Left lung (tissue), 10 donors: ENCODE results near the gene TIAL1. TPM values are rescaled to one million over a fixed set of nuclear protein-coding genes. Genes with fewer than 3 reads are reported as not detected.
"Not testable (repeated sequence)": the region's sequence is repeated elsewhere in the genome, so short reads cannot be mapped to it uniquely, and the experiment has no call there.

Source experiments
- ATAC-seq: fragments of 200-7000 bp; cut with Tn5 transposase; one replicate; pipeline ENCODE4 v1.9.1; 2020; ENCODE audit warnings: moderate library complexity
- DNase-seq, 4 donors: peaks; one replicate each; pipeline ENCODE4 v3.0.0-alpha.2; 2013 to 2020
- H3K27ac ChIP-seq, 2 donors: fragments of 200-600 bp; sonication (generic) in 1 of 2; one replicate each; pipeline versions ENCODE4 v1.5.0 to v1.8.0; 2020 to 2021
- H3K27me3 ChIP-seq, 2 donors: fragments of 200-600 bp; sonication (generic) in 1 of 2; one replicate each; pipeline versions ENCODE4 v1.5.0 to v1.8.0; 2020 to 2021
- H3K36me3 ChIP-seq, 2 donors: fragments of 200-600 bp; sonication (generic) in 1 of 2; one replicate each; pipeline versions ENCODE4 v1.5.0 to v1.8.0; 2020 to 2021
- H3K4me1 ChIP-seq, 2 donors: fragments of 200-600 bp; one replicate each; pipeline ENCODE4 v1.8.0; 2021
- H3K4me3 ChIP-seq, 2 donors: fragments of 200-600 bp; sonication (generic) in 1 of 2; one replicate each; pipeline versions ENCODE4 v1.5.0 to v1.8.0; 2020 to 2021; ENCODE audit warnings: mild to moderate bottlenecking in 1 of 2
- H3K9me3 ChIP-seq, 2 donors: fragments of 200-600 bp; sonication (generic) in 1 of 2; one replicate each; pipeline versions ENCODE4 v1.5.0 to v1.8.0; 2020 to 2021
- CTCF ChIP-seq, 2 donors: fragments of 200-600 bp; sonication (generic) in 1 of 2; IDR thresholded peaks; one replicate each; pipeline versions ENCODE4 v1.5.0 to v1.8.0; 2021; ENCODE audit warnings: antibody characterized with exemption in 2 of 2
- intact Hi-C, 2 donors: fragments of 100-400 bp; cut with DNase I; formaldehyde crosslinking; loops; one replicate each; pipeline versions ENCODE4 v1.11.2 to v1.14.2; 2022
- polyA plus RNA-seq, 6 donors: library from polyadenylated mRNA; unstranded; fragments of 120-200 nt; gene quantifications; one replicate each; pipeline ENCODE4 v1.2.1, GENCODE V29; 2013; ENCODE audit not compliant: insufficient read length in 6 of 6
- total RNA-seq, 2 donors: library from RNA; stranded (reverse); fragmentation: NEBNext Ultra II Directional; extraction: Animal tissue kit (Norgen Biotek cat#: 25700); gene quantifications; one replicate each; pipeline ENCODE4 v1.2.1, GENCODE V29; 2021
- donor health status: DM: no; HTN: yes; CAD: no.
- donor health status: DM: no; HTN: no; CAD: no.

Gene TIAL1
- total and polyA plus RNA-seq, 8 donors: 101 to 214 (median 198) TPM

GRCh38 chr10:119575506-119575905 is 21.3 kb downstream of the TIAL1 start:
- H3K9me3 ChIP-seq: no peaks in the 10 kb centered on the region
- no peaks in the 10 kb centered on the region for H3K4me1 ChIP-seq
- no peak overlapping the region for H3K27ac ChIP-seq
- no peaks in the 10 kb centered on the region for H3K27me3 ChIP-seq
- no peak for TF ChIP-seq CTCF (IDR thresholded peaks at IDR 0.05)
- no peak overlapping the region for H3K4me3 ChIP-seq
- peaks cover 0 to 86% of the 10 kb centered on the region in 2 donors for H3K36me3 ChIP-seq
- ATAC-seq: no peak
- intact Hi-C loops: no loop called here
- DNase-seq: no peak

GRCh38 chr10:119567978-119568377 is 28.8 kb downstream of the TIAL1 start:
- Histone ChIP-seq H3K4me1 (no peaks in the 10 kb centered on the region), H3K27ac (no peak overlapping the region), H3K9me3 (no peaks in the 10 kb centered on the region), H3K36me3 (peaks cover 0 to 13% of the 10 kb centered on the region in 2 donors), H3K4me3 (no peak overlapping the region), H3K27me3 (no peaks in the 10 kb centered on the region)
- ATAC-seq: no peak
- no peak for TF ChIP-seq CTCF (IDR thresholded peaks at IDR 0.05)
- no peak for DNase-seq
- intact Hi-C loops: no loop called here

- DNase-seq: no peak
- Histone ChIP-seq H3K4me3 (no peak overlapping the region), H3K4me1 (no peaks in the 10 kb centered on the region), H3K36me3 (no peaks in the 10 kb centered on the region), H3K27me3 (no peaks in the 10 kb centered on the region), H3K9me3 (no peaks in the 10 kb centered on the region), H3K27ac (no peak overlapping the region)
- no peak for TF ChIP-seq CTCF (IDR thresholded peaks at IDR 0.05)
- intact Hi-C loops: no loop called here
- no peak for ATAC-seq
These were observed 34.7 kb downstream of the TIAL1 start for GRCh38 chr10:119562097-119562496.

GRCh38 chr10:119559511-119559910 is 37.3 kb downstream of the TIAL1 start:
- intact Hi-C loops, H3K27ac ChIP-seq, H3K36me3 ChIP-seq, H3K9me3 ChIP-seq, H3K4me3 ChIP-seq, H3K4me1 ChIP-seq, H3K27me3 ChIP-seq, ATAC-seq, DNase-seq: not testable (repeated sequence)

DNA sequence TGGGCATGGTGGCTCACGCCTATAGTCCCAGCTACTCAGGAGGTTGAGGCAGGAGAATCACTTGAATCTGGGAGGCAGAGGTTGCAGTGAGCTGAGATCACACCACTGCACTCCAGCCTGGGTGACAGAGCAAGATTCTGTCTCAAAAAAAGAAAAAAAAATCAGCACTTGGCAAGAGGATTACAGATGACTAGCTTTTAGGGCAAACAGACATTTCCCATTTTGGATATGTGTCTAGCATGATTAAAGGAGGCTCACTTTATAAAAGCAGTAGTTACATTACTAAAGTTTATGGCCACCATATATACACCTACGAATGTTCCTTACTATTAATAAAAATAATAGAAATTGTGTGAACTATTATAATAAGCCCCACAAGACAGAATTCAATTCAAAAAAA is 40.7 kb downstream of the TIAL1 start:
- DNase-seq, H3K27ac ChIP-seq, H3K4me3 ChIP-seq, H3K36me3 ChIP-seq, ATAC-seq, H3K27me3 ChIP-seq, intact Hi-C loops, H3K4me1 ChIP-seq, H3K9me3 ChIP-seq: not testable (repeated sequence)

- H3K27ac ChIP-seq: no peak overlapping the region
- H3K9me3 ChIP-seq: no peaks in the 10 kb centered on the region
- no peak for DNase-seq
- H3K36me3 ChIP-seq: no peaks in the 10 kb centered on the region
- H3K4me3 ChIP-seq: no peak overlapping the region
- no peaks in the 10 kb centered on the region for H3K27me3 ChIP-seq
- no peak for ATAC-seq
- TF ChIP-seq CTCF (IDR thresholded peaks at IDR 0.05): no peak
- intact Hi-C loops: no loop called here
- no peaks in the 10 kb centered on the region for H3K4me1 ChIP-seq
These were observed 41.5 kb downstream of the TIAL1 start for GRCh38 chr10:119555178-119555784.
